ENCODE data around the gene ZMIZ1.

The ZMIZ1 gene

DNA sequence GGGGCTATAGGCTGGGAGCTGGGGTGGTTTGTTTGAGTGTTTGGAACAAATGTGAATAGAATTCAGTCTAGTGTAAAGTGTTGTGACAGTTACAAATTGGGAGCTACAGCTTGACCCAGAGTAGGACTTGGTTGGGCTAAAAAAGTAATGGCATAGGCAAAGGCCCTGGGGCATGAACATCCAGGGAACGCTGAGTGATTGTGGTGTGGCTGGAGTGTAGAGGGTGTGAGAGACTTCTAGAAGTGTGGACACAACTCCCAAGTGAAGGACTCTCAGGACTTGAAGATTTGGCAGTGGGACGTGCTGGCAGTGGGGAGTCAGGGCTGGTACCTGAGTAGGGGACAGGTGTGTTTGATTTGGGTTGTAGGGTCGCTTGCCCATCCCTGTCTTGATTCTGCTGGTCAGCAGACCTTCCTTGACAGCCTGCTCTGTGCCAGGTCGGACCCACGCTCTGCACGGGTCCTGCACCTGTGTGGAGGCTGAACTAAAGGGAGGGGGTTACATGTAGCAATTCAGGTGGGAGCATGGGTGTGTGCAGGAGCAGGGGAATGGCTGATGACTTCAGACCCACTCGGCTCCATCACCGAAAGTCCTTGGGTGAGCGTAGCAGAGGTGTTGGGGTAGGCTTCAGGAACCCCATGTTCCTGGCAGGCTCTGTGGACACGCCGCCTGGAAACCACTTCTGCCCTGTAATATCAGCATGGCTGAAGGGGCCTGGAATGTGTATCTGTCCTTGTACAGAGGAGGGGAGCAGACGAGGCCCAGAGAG, 43.3 kb downstream of the ZMIZ1 start:
- H4K20me1 ChIP-seq (ENCODE audit: insufficient read depth, low read length, poor library complexity, severe bottlenecking), result peaks cover 98% of the 10 kb centered on the region
- H3K36me3 ChIP-seq (ENCODE audit: insufficient read depth, low read length), result peaks cover 28% of the 10 kb centered on the region; the same call in 1 of the 2 replicates
- H3K79me2 ChIP-seq (ENCODE audit: insufficient read depth, low read length), result peaks cover 100% of the 10 kb centered on the region
- no peak overlapping the region for H2AFZ ChIP-seq (ENCODE audit: low read length)
- no peaks in the 10 kb centered on the region for H3K27me3 ChIP-seq (ENCODE audit: insufficient read depth, low read length, poor library complexity, severe bottlenecking)
- no peaks in the 10 kb centered on the region for H3F3A ChIP-seq (ENCODE audit: low read depth)
- TF ChIP-seq, protein P1, sequence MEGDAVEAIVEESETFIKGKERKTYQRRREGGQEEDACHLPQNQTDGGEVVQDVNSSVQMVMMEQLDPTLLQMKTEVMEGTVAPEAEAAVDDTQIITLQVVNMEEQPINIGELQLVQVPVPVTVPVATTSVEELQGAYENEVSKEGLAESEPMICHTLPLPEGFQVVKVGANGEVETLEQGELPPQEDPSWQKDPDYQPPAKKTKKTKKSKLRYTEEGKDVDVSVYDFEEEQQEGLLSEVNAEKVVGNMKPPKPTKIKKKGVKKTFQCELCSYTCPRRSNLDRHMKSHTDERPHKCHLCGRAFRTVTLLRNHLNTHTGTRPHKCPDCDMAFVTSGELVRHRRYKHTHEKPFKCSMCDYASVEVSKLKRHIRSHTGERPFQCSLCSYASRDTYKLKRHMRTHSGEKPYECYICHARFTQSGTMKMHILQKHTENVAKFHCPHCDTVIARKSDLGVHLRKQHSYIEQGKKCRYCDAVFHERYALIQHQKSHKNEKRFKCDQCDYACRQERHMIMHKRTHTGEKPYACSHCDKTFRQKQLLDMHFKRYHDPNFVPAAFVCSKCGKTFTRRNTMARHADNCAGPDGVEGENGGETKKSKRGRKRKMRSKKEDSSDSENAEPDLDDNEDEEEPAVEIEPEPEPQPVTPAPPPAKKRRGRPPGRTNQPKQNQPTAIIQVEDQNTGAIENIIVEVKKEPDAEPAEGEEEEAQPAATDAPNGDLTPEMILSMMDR (conservative IDR thresholded peaks at IDR 0.05; ENCODE audit: low read length), result no peak
- TF ChIP-seq EZH2phosphoT487 (IDR thresholded peaks at IDR 0.05; ENCODE audit: borderline replicate concordance), result no peak
- H3K9me2 ChIP-seq (replicated peaks; ENCODE audit: low read depth, low read length), result no peaks in the 10 kb centered on the region
- H3K4me3 ChIP-seq (ENCODE audit: low read length, poor library complexity, severe bottlenecking), result no peak overlapping the region
- H3K4me1 ChIP-seq (ENCODE audit: insufficient read depth, low read length, poor library complexity, severe bottlenecking), result peaks cover 46% of the 10 kb centered on the region
- H3K9me3 ChIP-seq (ENCODE audit: insufficient read depth, low read depth, low read length), result no peaks in the 10 kb centered on the region
- H3K4me2 ChIP-seq (ENCODE audit: low read depth, low read length, poor library complexity, severe bottlenecking), result no peak overlapping the region
- H3K9ac ChIP-seq (ENCODE audit: low read depth, low read length, poor library complexity, severe bottlenecking), result no peak overlapping the region

DNA sequence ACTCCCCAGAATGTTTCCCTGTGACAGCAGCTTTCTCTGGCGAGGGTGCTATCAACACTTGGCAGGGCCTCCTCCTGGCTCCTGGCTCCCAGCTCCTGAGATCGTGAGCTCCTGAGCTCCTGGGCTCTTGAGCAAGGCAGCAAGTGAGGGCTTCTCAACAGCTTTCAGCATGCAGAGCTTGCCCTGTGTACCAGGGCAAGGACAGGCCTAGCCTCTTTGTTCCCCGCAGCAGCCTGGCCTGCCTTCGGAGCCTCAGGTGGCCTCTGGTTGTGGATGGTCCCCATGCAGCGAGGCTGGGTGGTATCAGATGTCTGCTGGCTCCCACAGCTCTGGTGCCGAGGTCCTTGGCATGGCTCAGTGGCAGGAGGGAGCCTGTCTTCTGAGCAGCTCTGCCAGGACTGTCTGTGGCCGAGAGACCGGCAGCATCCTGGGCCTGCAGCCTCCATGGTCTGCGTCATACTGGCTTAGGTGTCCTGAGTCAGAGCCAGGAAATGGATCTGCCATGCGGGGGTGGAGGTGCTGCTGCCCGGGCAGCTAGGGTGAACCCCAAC, 44.2 kb downstream of the ZMIZ1 start:
- Histone ChIP-seq H4K20me1 (ENCODE audit: insufficient read depth, low read length, poor library complexity, severe bottlenecking) (peaks cover 98% of the 10 kb centered on the region), H3F3A (ENCODE audit: low read depth) (no peaks in the 10 kb centered on the region), H3K4me1 (ENCODE audit: insufficient read depth, low read length, poor library complexity, severe bottlenecking) (peaks cover 55% of the 10 kb centered on the region), H3K79me2 (ENCODE audit: insufficient read depth, low read length) (peaks cover 100% of the 10 kb centered on the region), H2AFZ (ENCODE audit: low read length) (no peak overlapping the region), H3K4me3 (ENCODE audit: low read length, poor library complexity, severe bottlenecking) (no peak overlapping the region), H3K9me2 (replicated peaks; ENCODE audit: low read depth, low read length) (no peaks in the 10 kb centered on the region), H3K4me2 (ENCODE audit: low read depth, low read length, poor library complexity, severe bottlenecking) (no peak overlapping the region), H3K27me3 (ENCODE audit: insufficient read depth, low read length, poor library complexity, severe bottlenecking) (no peaks in the 10 kb centered on the region), H3K9ac (ENCODE audit: low read depth, low read length, poor library complexity, severe bottlenecking) (no peak overlapping the region), H3K36me3 (ENCODE audit: insufficient read depth, low read length) (peaks cover 32% of the 10 kb centered on the region; the same call in 1 of the 2 replicates), H3K9me3 (ENCODE audit: insufficient read depth, low read depth, low read length) (no peaks in the 10 kb centered on the region)
- TF ChIP-seq, protein P1 (conservative IDR thresholded peaks at IDR 0.05; ENCODE audit: low read length), result no peak
- no peak for TF ChIP-seq EZH2phosphoT487 (IDR thresholded peaks at IDR 0.05; ENCODE audit: borderline replicate concordance)

DNA sequence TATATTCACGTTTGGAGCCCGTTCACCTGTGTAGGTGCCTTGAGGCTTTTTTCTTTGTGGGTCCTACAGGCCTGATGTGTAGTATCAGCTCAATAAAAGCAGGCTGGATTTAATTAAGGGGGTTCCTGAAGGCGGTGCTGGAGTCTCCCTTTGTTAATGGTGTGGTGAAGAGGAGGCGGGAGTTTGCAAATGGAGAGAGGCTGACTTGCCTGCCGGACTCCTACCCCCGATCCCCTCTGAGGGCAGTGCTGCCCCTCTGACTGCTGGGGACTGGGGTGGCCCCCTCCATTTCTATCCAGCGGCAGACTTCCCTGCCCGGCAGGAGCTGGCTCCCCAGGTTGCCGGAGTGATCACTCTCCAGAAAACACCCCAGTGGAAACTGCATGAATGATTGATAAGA, 45.1 kb downstream of the ZMIZ1 start:
- Histone ChIP-seq H3K9me3 (ENCODE audit: insufficient read depth, low read depth, low read length) (no peaks in the 10 kb centered on the region), H3K36me3 (ENCODE audit: insufficient read depth, low read length) (peaks cover 39% of the 10 kb centered on the region; the same call in 1 of the 2 replicates), H4K20me1 (ENCODE audit: insufficient read depth, low read length, poor library complexity, severe bottlenecking) (peaks cover 98% of the 10 kb centered on the region), H3K4me2 (ENCODE audit: low read depth, low read length, poor library complexity, severe bottlenecking) (peak overlapping the region; percentile 50), H3K4me1 (ENCODE audit: insufficient read depth, low read length, poor library complexity, severe bottlenecking) (peaks cover 57% of the 10 kb centered on the region), H3K9me2 (replicated peaks; ENCODE audit: low read depth, low read length) (no peaks in the 10 kb centered on the region), H3F3A (ENCODE audit: low read depth) (no peaks in the 10 kb centered on the region), H3K79me2 (ENCODE audit: insufficient read depth, low read length) (peaks cover 100% of the 10 kb centered on the region), H3K9ac (ENCODE audit: low read depth, low read length, poor library complexity, severe bottlenecking) (peak overlapping the region; percentile 38), H3K27me3 (ENCODE audit: insufficient read depth, low read length, poor library complexity, severe bottlenecking) (no peaks in the 10 kb centered on the region), H2AFZ (ENCODE audit: low read length) (no peak overlapping the region), H3K4me3 (ENCODE audit: low read length, poor library complexity, severe bottlenecking) (peak overlapping the region; percentile 10)
- no peak for TF ChIP-seq EZH2phosphoT487 (IDR thresholded peaks at IDR 0.05; ENCODE audit: borderline replicate concordance)
- TF ChIP-seq, protein P1 (conservative IDR thresholded peaks at IDR 0.05; ENCODE audit: low read length), result no peak

All from Loucy (cell line).